Frontal cortex (tissue), 4 donors: ENCODE results near the gene OAS2. TPM values are rescaled to one million over a fixed set of nuclear protein-coding genes. Genes with fewer than 3 reads are reported as not detected.
A peak's percentile ranks its signal among the peaks of the same experiment; 100 is the strongest.

Experiments used
- DNase-seq, 2 donors: peaks; one replicate each; pipeline ENCODE4 v3.0.0; 2012; ENCODE audit warnings: low spot score in 2 of 2
- FAIRE-seq: peaks from 2 replicates; lab custom pipeline; 2012; peaks lifted over from hg19 to GRCh38; lab: Jason Lieb, UNC
- total RNA-seq: library from RNA; depleted of rRNA; stranded (reverse); fragments of >200 nt; gene quantifications from one replicate; pipeline ENCODE4 v1.2.3, GENCODE V29; 2014
- donor health status: control.
- donor health status: control.
- donor health status: control.

OAS2 gene
- total RNA-seq, 1 donor from 2014 or later: 0.82 TPM

GRCh38 chr12:113006641-113007040 is 28.3 kb downstream of the OAS2 start:
- DNase-seq (no peak), FAIRE-seq (no peak)

DNA sequence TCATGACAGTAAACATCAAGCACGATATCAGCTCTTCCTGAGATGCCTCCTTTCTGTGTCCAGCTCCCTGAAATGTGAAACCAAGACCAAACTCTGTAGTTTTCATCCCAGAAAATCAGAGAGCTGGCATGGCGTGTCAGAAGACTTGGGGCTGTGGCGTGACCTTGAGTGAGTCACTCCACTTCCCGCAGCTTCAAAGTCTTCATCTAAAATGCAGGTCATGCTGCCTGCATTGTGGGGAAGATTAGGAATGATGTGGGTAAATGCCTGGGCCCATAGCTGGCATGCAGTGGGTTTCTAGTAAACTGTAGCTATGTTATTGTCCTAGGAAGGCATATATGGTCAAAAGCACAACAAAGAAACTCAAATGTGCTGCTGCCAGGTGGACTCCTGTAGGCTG is 28.8 kb downstream of the OAS2 start:
- FAIRE-seq (no peak), DNase-seq (no peak)

GRCh38 chr12:113010701-113011100 is 32.4 kb downstream of the OAS2 start:
- no peak for DNase-seq
- FAIRE-seq: no peak

GRCh38 chr12:113014565-113014964 is 36.2 kb downstream of the OAS2 start:
- DNase-seq (no peak), FAIRE-seq (no peak)

- FAIRE-seq: no peak
Measured at GRCh38 chr12:113016796-113017195, 38.5 kb downstream of the OAS2 start.

DNA sequence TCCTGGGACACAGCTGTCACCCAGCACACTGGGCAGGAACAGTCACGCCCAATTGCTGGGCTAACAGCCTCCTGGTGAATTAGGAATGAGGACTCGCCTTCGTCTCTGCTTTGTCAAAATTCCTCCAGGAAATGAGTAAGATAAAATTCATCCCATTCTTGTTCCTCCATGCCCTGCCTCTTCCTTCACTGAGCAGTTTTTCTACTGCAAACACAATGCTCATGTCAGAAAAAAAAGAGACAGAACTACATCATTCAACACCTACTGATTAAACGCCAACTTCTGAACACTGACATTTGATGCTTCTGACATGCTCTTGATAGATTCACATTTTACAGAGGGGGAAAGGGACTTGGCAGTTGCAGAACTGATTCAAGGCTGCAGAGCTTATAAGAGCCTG is 40.7 kb downstream of the OAS2 start:
- no peak for FAIRE-seq
- no peak for DNase-seq

More at GRCh38 chr12:113016796-113017195, 38.5 kb downstream of the OAS2 start:
- DNase-seq: no peak

- no peak for DNase-seq
- no peak for FAIRE-seq
Measured at GRCh38 chr12:113021500-113021899, 43.2 kb downstream of the OAS2 start.

GRCh38 chr12:113022563-113023297 is 44.4 kb downstream of the OAS2 start:
- DNase-seq: no peak
- no peak for FAIRE-seq

- FAIRE-seq (no peak), DNase-seq (no peak)
Measured at GRCh38 chr12:113027726-113028125, 49.4 kb downstream of the OAS2 start.

DNA sequence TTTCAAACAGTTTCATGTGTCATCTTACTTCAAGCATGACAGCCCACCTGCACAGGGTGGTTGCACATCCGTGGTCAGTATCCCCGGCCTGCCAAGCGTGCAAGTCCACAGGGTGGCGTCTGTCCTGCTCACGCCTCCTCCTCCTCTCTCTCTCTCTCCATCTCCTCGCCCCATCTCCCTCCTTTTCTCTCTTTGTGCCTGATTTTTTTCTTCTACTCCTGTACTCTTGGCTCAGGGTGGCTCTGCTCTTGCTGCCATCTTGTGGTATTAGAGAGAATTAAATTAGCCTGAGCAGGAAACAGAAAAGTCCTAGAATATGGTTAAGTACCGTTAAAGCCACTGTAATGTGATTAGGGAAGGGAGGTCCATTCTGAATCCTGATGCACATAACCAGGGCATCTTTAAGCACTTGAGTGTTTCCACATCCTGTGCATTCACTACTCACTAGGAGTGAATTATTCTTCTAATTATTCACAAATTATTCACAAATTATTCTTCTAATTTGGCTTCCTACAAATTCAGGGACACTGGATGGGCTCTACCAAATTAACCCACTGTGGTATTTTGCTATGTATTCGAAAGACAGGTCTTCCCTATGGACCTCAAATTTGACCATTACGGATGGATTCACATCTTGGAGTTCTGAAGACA is 52.7 kb downstream of the OAS2 start:
- DNase-seq: peak in 1 of 2 donors; percentile 51
- no peak for FAIRE-seq

GRCh38 chr12:113039911-113040445 is 61.7 kb downstream of the OAS2 start:
- DNase-seq (no peak), FAIRE-seq (no peak)

- no peak for DNase-seq
- FAIRE-seq: no peak
Measured at GRCh38 chr12:113040722-113041171, 62.4 kb downstream of the OAS2 start.

DNA sequence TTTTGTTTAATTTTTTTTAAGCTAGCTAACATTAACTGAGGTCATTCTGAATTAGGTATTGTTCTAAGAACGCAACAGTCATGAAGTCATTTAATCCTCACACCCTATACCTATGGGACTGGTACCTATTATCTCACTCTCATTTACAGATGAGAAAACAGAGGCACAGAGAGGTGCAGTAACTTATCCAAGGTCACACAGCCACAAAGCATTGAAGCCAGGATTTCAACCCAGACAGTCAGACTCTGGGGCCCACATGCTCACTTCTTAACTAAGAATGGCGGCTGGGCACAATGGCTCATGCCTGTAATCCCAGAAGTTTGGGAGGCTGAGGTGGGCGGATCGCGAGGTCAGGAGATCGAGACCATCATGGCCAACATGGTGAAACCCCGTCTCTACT is 63.2 kb downstream of the OAS2 start:
- FAIRE-seq (no peak), DNase-seq (no peak)

- FAIRE-seq (no peak), DNase-seq (no peak)
Measured at GRCh38 chr12:113043240-113043639, 64.9 kb downstream of the OAS2 start.

DNA sequence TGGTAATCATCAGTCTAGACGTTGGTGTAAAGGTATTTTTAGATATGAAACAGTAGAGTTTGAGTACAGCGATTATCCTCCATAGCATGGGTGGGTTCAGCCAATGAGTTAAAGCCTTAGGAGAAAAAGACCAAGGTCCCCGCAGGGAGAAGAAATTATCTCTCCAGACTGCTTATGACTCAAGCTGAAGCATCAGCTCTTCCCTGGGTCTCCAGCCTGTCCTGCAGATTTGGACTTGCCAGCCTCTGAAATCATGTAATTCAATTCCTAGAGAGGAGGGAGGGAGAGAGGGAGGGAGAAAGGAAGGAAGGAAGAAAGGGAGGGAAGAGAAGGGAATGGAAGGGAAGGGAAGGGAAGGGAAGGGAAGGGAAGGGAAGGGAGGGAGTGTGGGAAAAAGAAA is 66.2 kb downstream of the OAS2 start:
- FAIRE-seq (no peak), DNase-seq (no peak)

DNA sequence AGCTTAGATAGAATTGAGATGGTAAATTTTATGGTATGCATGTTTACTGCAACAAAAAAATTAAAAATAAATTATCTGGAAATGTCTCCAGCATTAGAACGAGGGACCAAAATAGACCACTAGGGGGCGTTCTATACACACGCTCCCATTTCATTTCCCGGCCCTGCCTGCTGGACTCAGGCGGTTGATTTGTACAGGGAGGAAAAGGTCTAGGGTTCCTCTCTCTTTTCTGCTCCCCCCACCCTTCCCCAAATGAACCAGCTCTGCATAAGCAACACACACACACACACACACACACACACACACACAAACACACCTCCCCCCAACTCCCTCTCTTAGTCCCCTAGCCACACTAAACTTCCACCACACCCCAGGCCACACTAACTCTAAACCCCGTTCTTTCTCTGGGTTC is 70.4 kb downstream of the OAS2 start:
- DNase-seq (peak; percentile 66 to 75), FAIRE-seq (no peak)

- FAIRE-seq (no peak), DNase-seq (peak in 1 of 2 donors; percentile 5)
Measured at GRCh38 chr12:113049976-113050742, 71.8 kb downstream of the OAS2 start.

- no peak for DNase-seq
- no peak for FAIRE-seq
Measured at GRCh38 chr12:113050795-113051194, 72.5 kb downstream of the OAS2 start.

DNA sequence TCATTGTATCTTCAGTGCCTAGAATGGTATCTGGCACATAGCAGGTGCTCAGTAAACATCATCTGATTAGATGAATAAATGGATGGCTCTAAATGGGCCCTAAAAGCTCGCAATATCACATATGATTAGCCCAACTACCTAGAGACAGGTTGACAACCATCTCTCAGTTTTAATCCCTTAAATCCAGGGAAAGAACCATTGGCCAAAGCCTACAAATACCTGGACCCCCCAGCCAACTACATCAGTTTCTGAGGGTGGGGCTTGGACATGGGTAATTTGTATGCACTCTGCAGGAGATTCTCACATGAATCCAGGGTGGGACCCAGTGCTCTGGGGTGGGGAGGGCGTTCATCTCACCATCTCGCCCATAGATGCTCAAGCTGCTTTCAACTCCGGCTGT is 73.4 kb downstream of the OAS2 start:
- FAIRE-seq (no peak), DNase-seq (no peak)

GRCh38 chr12:113052326-113052725 is 74.0 kb downstream of the OAS2 start:
- DNase-seq (no peak), FAIRE-seq (no peak)
